GM18519 (cell line): Measurements from ENCODE around the gene EIF3A.
A peak's percentile ranks its signal among the peaks of the same experiment; 100 is the strongest.
"Not testable (repeated sequence)": the region's sequence is repeated elsewhere in the genome, so short reads cannot be mapped to it uniquely, and the experiment has no call there.

Experiments used
- ATAC-seq: cut with Tn5 transposase; IDR thresholded peaks from one replicate; pipeline ENCODE4 v1.9.1; 2021; ENCODE audit warnings: mild to moderate bottlenecking, moderate library complexity; ENCODE audit not compliant: unreplicated experiment, low FRiP score

Gene EIF3A

GRCh38 chr10:119103241-119103902, 22.8 kb upstream of the EIF3A start:
- ATAC-seq = no peak

- ATAC-seq = no peak
Observed at GRCh38 chr10:119101366-119102098, 20.9 kb upstream of the EIF3A start.

GRCh38 chr10:119100434-119101238, 20.0 kb upstream of the EIF3A start:
- ATAC-seq = no peak

- ATAC-seq = no peak
Observed at GRCh38 chr10:119098576-119098975, 18.0 kb upstream of the EIF3A start.

GRCh38 chr10:119096641-119097415, 16.2 kb upstream of the EIF3A start:
- not testable (repeated sequence) for ATAC-seq

- ATAC-seq = no peak
Observed at GRCh38 chr10:119095640-119096039, 15.0 kb upstream of the EIF3A start.

GRCh38 chr10:119090968-119091367, 10.4 kb upstream of the EIF3A start:
- no peak for ATAC-seq

- ATAC-seq = no peak
Observed at GRCh38 chr10:119090026-119090795, 9.6 kb upstream of the EIF3A start.

GRCh38 chr10:119087271-119087882, 6.8 kb upstream of the EIF3A start:
- ATAC-seq = no peak

- ATAC-seq = no peak
Observed at GRCh38 chr10:119084896-119085295, 4.3 kb upstream of the EIF3A start.

- peak; percentile 43 for ATAC-seq
Observed at GRCh38 chr10:119079599-119080520, 757 bp downstream of the EIF3A start.

- no peak for ATAC-seq
Observed at GRCh38 chr10:119078422-119079179, 2.0 kb downstream of the EIF3A start.

- ATAC-seq = no peak
Observed at GRCh38 chr10:119073584-119073983, 7.0 kb downstream of the EIF3A start.

GRCh38 chr10:119070395-119071165, 10.0 kb downstream of the EIF3A start:
- no peak for ATAC-seq

GRCh38 chr10:119061926-119062325, 18.7 kb downstream of the EIF3A start:
- no peak for ATAC-seq

GRCh38 chr10:119061352-119061751, 19.3 kb downstream of the EIF3A start:
- no peak for ATAC-seq

GRCh38 chr10:119060107-119060506, 20.5 kb downstream of the EIF3A start:
- ATAC-seq = no peak
